Activated T-helper 17 cell treated with anti-CD3 and anti-CD28 coated beads, Interleukin-2, amount 50 U/mL, for 72 hours (primary cell): ENCODE data around the gene CASP1. TPM values are rescaled to one million over a fixed set of nuclear protein-coding genes. Genes with fewer than 3 reads are reported as not detected.
"Not testable (repeated sequence)": the region's sequence is repeated elsewhere in the genome, so short reads cannot be mapped to it uniquely, and the experiment has no call there.

Experiments used
- ATAC-seq: fragments of 150-1000 bp; cut with Tn5 transposase; replicated peaks from 2 replicates; pipeline ENCODE4 v1.10.0; 2021; ENCODE audit warnings: mild to moderate bottlenecking, moderate library complexity
- H3K27ac Mint-ChIP-seq: one replicate; pipeline ENCODE4 v1.8.0; 2022; ENCODE audit warnings: mixed read lengths
- H3K27me3 Mint-ChIP-seq: one replicate; pipeline ENCODE4 v1.8.0; 2022; ENCODE audit warnings: mixed read lengths
- H3K36me3 Mint-ChIP-seq: one replicate; pipeline ENCODE4 v1.8.0; 2022; ENCODE audit warnings: low read depth, mild to moderate bottlenecking, mixed read lengths
- H3K4me1 Mint-ChIP-seq: one replicate; pipeline ENCODE4 v1.8.0; 2022; ENCODE audit warnings: mixed read lengths
- H3K4me3 Mint-ChIP-seq: one replicate; pipeline ENCODE4 v1.8.0; 2022; ENCODE audit warnings: mild to moderate bottlenecking, mixed read lengths
- H3K9me3 Mint-ChIP-seq: one replicate; pipeline ENCODE4 v1.8.0; 2022; ENCODE audit warnings: mixed read lengths
- total RNA-seq, 2 donors: library from RNA; stranded (reverse); gene quantifications; one replicate each; pipeline ENCODE4 v1.2.3, GENCODE V29; 2022

CASP1 gene
- total RNA-seq, 2 donors from 2014 or later: 39.5 to 59.9 TPM

- Mint-ChIP-seq H3K4me1 (no peaks in the 10 kb centered on the region), H3K4me3 (no peak overlapping the region), H3K27ac (no peak overlapping the region), H3K36me3 (peaks cover 4% of the 10 kb centered on the region), H3K27me3 (no peaks in the 10 kb centered on the region), H3K9me3 (no peaks in the 10 kb centered on the region)
- ATAC-seq: no peak
Measured at GRCh38 chr11:105056446-105056845, 21.5 kb upstream of the CASP1 start.

- H3K4me1 Mint-ChIP-seq: no peaks in the 10 kb centered on the region
- H3K9me3 Mint-ChIP-seq: no peaks in the 10 kb centered on the region
- H3K27ac Mint-ChIP-seq: no peak overlapping the region
- ATAC-seq: peak; percentile 40
- no peak overlapping the region for H3K4me3 Mint-ChIP-seq
- H3K27me3 Mint-ChIP-seq: no peaks in the 10 kb centered on the region
- no peaks in the 10 kb centered on the region for H3K36me3 Mint-ChIP-seq
Measured at GRCh38 chr11:105054723-105055493, 20.0 kb upstream of the CASP1 start.

GRCh38 chr11:105052487-105052886 is 17.5 kb upstream of the CASP1 start:
- no peaks in the 10 kb centered on the region for H3K36me3 Mint-ChIP-seq
- H3K9me3 Mint-ChIP-seq: no peaks in the 10 kb centered on the region
- H3K27ac Mint-ChIP-seq: no peak overlapping the region
- ATAC-seq: no peak
- no peaks in the 10 kb centered on the region for H3K4me1 Mint-ChIP-seq
- no peaks in the 10 kb centered on the region for H3K27me3 Mint-ChIP-seq
- no peak overlapping the region for H3K4me3 Mint-ChIP-seq

- Mint-ChIP-seq H3K9me3 (no peaks in the 10 kb centered on the region), H3K4me3 (no peak overlapping the region), H3K27ac (no peak overlapping the region), H3K36me3 (no peaks in the 10 kb centered on the region), H3K4me1 (no peaks in the 10 kb centered on the region), H3K27me3 (no peaks in the 10 kb centered on the region)
- ATAC-seq: no peak
Measured at GRCh38 chr11:105051559-105051958, 16.6 kb upstream of the CASP1 start.

GRCh38 chr11:105049481-105049880 is 14.5 kb upstream of the CASP1 start:
- no peaks in the 10 kb centered on the region for H3K9me3 Mint-ChIP-seq
- H3K4me1 Mint-ChIP-seq: peaks cover 13% of the 10 kb centered on the region
- ATAC-seq: no peak
- no peak overlapping the region for H3K4me3 Mint-ChIP-seq
- H3K27me3 Mint-ChIP-seq: no peaks in the 10 kb centered on the region
- no peak overlapping the region for H3K27ac Mint-ChIP-seq
- no peaks in the 10 kb centered on the region for H3K36me3 Mint-ChIP-seq

GRCh38 chr11:105046898-105047579 is 12.1 kb upstream of the CASP1 start:
- Mint-ChIP-seq H3K27me3 (no peaks in the 10 kb centered on the region), H3K9me3 (no peaks in the 10 kb centered on the region), H3K36me3 (no peaks in the 10 kb centered on the region), H3K4me3 (peak overlapping the region; percentile 79), H3K4me1 (peaks cover 28% of the 10 kb centered on the region), H3K27ac (no peak overlapping the region)
- peak; percentile 43 for ATAC-seq

- no peak for ATAC-seq
- Mint-ChIP-seq H3K4me1 (peaks cover 35% of the 10 kb centered on the region), H3K4me3 (peak overlapping the region; percentile 79)
Measured at GRCh38 chr11:105045676-105046296, 10.8 kb upstream of the CASP1 start.

GRCh38 chr11:105044557-105045524 is 9.9 kb upstream of the CASP1 start, which contains the start of gene CARD16:
TSS of gene CARD16 (minus strand) at chr11:105045335. CDS start at chr11:105045297, 38 bp downstream.
- peak; percentile 93 for ATAC-seq

More at GRCh38 chr11:105045676-105046296, 10.8 kb upstream of the CASP1 start:
- no peaks in the 10 kb centered on the region for H3K9me3 Mint-ChIP-seq
- peak overlapping the region; percentile 26 for H3K27ac Mint-ChIP-seq
- H3K27me3 Mint-ChIP-seq: no peaks in the 10 kb centered on the region
- peaks cover 11% of the 10 kb centered on the region for H3K36me3 Mint-ChIP-seq

GRCh38 chr11:105042178-105042577 is 7.2 kb upstream of the CASP1 start:
- no peaks in the 10 kb centered on the region for H3K27me3 Mint-ChIP-seq
- peaks cover 9% of the 10 kb centered on the region for H3K9me3 Mint-ChIP-seq
- H3K4me3 Mint-ChIP-seq: no peak overlapping the region
- H3K4me1 Mint-ChIP-seq: peaks cover 44% of the 10 kb centered on the region
- no peak overlapping the region for H3K27ac Mint-ChIP-seq
- ATAC-seq: no peak
- peaks cover 32% of the 10 kb centered on the region for H3K36me3 Mint-ChIP-seq

More at GRCh38 chr11:105044557-105045524, 9.9 kb upstream of the CASP1 start, which contains the start of gene CARD16:
- H3K4me3 Mint-ChIP-seq: peak within 1 kb of the TSS; percentile 79
- not testable (repeated sequence) for H3K27me3 Mint-ChIP-seq, H3K9me3 Mint-ChIP-seq
- peak within 1 kb of the TSS; percentile 64 for H3K27ac Mint-ChIP-seq
- H3K36me3 Mint-ChIP-seq: peaks cover 19% of the 10 kb centered on the region
- peaks cover 38% of the 10 kb centered on the region for H3K4me1 Mint-ChIP-seq

- ATAC-seq: no peak
- H3K9me3 Mint-ChIP-seq: peaks cover 13% of the 10 kb centered on the region
- no peak overlapping the region for H3K27ac Mint-ChIP-seq
- H3K36me3 Mint-ChIP-seq: peaks cover 32% of the 10 kb centered on the region
- peaks cover 48% of the 10 kb centered on the region for H3K4me1 Mint-ChIP-seq
- H3K27me3 Mint-ChIP-seq: no peaks in the 10 kb centered on the region
- no peak overlapping the region for H3K4me3 Mint-ChIP-seq
Measured at GRCh38 chr11:105040703-105041102, 5.8 kb upstream of the CASP1 start.

- Mint-ChIP-seq H3K4me3 (peak overlapping the region; percentile 87), H3K4me1 (peaks cover 30% of the 10 kb centered on the region), H3K36me3 (peaks cover 30% of the 10 kb centered on the region), H3K9me3 (peaks cover 10% of the 10 kb centered on the region), H3K27ac (peak overlapping the region; percentile 88)
- peak; percentile 5 for ATAC-seq
- H3K27me3 Mint-ChIP-seq: not testable (repeated sequence)
Measured at GRCh38 chr11:105034388-105034787, 556 bp downstream of the CASP1 start.

GRCh38 chr11:105033781-105034180 is 1.2 kb downstream of the CASP1 start:
- Mint-ChIP-seq H3K36me3 (peaks cover 34% of the 10 kb centered on the region), H3K27me3 (no peaks in the 10 kb centered on the region), H3K4me1 (peaks cover 30% of the 10 kb centered on the region), H3K9me3 (peaks cover 10% of the 10 kb centered on the region), H3K27ac (peak overlapping the region; percentile 88), H3K4me3 (peak overlapping the region; percentile 87)
- peak; percentile 55 for ATAC-seq

- ATAC-seq: peak; percentile 69
- peak overlapping the region; percentile 87 for H3K4me3 Mint-ChIP-seq
- peaks cover 26% of the 10 kb centered on the region for H3K4me1 Mint-ChIP-seq
- H3K27me3 Mint-ChIP-seq: no peaks in the 10 kb centered on the region
- peak overlapping the region; percentile 88 for H3K27ac Mint-ChIP-seq
- peaks cover 7% of the 10 kb centered on the region for H3K9me3 Mint-ChIP-seq
- peaks cover 34% of the 10 kb centered on the region for H3K36me3 Mint-ChIP-seq
Measured at GRCh38 chr11:105033343-105033742, 1.6 kb downstream of the CASP1 start.

- H3K27me3 Mint-ChIP-seq: no peaks in the 10 kb centered on the region
- H3K4me3 Mint-ChIP-seq: peak overlapping the region; percentile 87
- peak overlapping the region; percentile 88 for H3K27ac Mint-ChIP-seq
- H3K36me3 Mint-ChIP-seq: peaks cover 39% of the 10 kb centered on the region
- no peak for ATAC-seq
- H3K9me3 Mint-ChIP-seq: peaks cover 4% of the 10 kb centered on the region
- peaks cover 28% of the 10 kb centered on the region for H3K4me1 Mint-ChIP-seq
Measured at GRCh38 chr11:105032495-105032894, 2.4 kb downstream of the CASP1 start.
